NCI-H1417 (cell line): ENCODE results near the gene AGBL2.
"Not testable (repeated sequence)": the region's sequence is repeated elsewhere in the genome, so short reads cannot be mapped to it uniquely, and the experiment has no call there.

Experiments
- DNase-seq, 3 experiments: peaks; one replicate each; lab custom pipeline; 2025; lab: John Stamatoyannopoulos, UW

AGBL2 gene, protein sequence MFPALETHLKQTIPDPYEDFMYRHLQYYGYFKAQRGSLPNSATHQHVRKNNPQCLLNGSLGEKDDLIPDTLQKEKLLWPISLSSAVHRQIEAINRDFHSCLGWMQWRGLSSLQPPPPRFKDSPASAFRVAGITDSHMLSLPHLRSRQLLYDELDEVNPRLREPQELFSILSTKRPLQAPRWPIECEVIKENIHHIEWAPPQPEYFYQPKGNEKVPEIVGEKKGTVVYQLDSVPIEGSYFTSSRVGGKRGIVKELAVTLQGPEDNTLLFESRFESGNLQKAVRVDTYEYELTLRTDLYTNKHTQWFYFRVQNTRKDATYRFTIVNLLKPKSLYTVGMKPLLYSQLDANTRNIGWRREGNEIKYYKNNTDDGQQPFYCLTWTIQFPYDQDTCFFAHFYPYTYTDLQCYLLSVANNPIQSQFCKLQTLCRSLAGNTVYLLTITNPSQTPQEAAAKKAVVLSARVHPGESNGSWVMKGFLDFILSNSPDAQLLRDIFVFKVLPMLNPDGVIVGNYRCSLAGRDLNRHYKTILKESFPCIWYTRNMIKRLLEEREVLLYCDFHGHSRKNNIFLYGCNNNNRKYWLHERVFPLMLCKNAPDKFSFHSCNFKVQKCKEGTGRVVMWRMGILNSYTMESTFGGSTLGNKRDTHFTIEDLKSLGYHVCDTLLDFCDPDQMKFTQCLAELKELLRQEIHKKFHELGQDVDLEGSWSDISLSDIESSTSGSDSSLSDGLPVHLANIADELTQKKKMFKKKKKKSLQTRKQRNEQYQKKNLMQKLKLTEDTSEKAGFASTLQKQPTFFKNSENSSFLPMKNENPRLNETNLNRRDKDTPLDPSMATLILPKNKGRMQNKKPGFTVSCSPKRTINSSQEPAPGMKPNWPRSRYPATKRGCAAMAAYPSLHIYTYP

DNA sequence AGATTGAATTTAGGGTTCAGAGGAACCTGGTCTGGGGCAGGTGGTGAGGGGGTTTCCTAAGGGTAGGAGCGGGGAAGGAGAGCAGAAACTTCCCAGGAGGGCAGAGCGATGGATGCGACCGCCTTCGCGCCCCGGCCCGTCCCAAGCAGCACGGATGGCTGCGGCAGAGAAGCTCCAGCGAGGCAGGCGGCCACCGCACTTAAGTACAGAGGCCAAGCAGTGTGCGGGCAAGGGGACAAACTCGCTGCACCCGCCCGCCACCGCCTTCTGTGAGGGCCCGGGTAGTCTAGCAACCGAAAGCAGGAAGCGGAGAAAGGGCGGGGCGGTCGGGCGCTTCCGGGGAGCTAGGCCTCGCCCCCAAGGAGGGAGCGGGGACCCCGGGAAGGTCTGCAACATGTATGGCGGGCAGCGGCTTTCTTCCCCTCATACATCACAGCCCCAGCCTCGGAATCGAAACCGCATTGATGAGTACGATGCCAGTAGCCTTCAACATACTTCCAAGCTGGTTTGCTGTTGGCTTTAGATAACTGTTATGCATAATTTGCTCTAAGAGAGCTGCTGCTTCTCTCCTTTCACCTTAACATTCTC lies at the start of gene AGBL2:
Gene AGBL2, minus strand, starts transcription at position 288 of the 588 bp plus-strand sequence. CDS start 719 bp downstream, outside the sequence.
- peak; percentile 66 to 87 (median 77) for DNase-seq

DNA sequence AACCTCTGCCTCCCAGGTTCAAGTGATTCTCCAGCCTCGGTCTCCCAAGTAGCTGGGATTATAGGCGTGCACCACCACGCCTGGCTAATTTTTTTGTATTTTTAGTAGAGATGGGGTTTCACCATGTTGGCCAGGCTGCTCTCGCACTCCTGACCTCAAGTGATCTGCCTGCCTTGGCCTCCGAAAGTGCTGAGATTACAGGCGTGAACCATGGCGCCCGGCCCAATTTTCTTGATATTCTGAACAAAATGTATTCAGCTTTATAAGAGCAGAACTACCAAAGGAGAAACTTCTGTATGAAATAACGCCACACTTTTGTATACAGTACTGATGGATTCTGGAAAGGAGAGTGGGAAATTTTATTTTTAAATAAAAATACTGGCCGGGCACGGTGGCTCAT lies 44.1 kb upstream of the AGBL2 start:
- DNase-seq = not testable (repeated sequence)

DNA sequence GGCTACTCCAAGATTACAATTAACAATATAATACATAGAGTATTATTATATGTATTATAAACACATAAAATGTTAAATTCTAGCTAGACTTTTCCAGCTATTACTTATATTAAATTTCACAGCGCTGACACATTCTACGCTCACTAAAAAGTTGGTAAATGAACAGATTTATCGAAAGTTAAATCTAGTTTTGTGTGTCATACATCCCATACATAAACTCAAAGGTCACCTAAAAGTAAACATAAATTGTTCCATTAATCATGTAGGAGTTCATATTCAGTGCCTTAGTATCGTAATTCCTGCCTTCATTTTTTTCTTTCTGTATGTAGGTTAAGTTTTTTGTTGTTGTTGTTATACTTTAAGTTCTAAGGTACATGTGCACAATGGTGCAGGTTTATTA lies 41.0 kb upstream of the AGBL2 start:
- DNase-seq = no peak

DNA sequence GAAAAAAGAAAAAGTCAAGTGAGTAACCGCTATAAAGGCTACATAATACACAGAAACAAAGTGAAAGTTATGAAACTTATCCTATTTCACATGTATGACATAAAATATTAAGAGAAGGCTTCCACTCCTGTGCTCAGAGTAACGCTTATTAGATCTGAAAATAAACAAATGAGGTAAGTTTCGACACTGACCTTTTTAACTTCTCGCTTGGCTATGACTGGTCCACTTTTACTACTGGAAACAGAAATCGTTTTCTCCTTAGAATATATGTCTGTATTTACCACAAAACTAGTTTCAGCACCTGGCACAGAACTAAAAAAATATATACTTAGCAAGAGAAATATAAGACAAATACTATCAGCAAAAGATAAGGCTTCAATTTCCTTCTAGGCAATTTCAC lies 35.6 kb upstream of the AGBL2 start:
- no peak for DNase-seq

DNA sequence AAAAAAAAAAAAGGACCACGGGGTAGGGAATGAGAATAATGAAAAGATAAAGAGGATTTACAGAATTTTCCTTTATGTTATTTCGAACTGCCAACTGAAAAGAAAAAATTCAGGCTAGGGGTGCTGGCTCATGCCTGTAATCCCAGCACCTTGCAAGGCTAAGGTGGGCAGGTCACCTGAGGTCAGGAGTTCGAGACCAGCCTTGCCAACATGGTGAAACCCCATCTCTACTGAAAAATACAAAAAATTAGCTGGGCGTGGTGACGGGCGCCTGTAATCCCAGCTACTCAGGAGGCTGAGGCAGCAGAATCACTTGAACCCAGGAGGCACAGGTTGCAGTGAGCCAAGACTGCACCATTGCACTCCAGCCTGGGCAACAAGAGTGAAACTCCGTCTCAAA lies 27.3 kb upstream of the AGBL2 start:
- DNase-seq = not testable (repeated sequence)

DNA sequence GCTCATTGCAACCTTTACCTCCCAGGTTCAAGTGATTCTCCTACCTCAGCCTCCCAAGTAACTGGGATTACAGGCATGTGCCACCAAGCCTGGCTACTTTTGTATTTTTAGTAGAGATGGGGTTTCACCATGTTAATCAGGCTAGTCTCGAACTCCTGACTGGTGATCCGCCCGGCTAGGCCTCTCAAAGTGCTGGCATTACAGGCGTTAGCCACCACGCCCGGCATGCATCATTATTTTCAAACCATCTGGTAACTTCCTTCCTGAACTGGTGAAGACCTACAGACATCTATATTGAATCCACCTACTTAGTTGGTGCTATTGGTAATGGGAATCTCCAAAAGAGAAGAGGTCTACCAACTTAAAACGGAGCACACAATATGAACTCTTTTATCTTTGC lies 22.6 kb upstream of the AGBL2 start:
- DNase-seq = not testable (repeated sequence)

DNA sequence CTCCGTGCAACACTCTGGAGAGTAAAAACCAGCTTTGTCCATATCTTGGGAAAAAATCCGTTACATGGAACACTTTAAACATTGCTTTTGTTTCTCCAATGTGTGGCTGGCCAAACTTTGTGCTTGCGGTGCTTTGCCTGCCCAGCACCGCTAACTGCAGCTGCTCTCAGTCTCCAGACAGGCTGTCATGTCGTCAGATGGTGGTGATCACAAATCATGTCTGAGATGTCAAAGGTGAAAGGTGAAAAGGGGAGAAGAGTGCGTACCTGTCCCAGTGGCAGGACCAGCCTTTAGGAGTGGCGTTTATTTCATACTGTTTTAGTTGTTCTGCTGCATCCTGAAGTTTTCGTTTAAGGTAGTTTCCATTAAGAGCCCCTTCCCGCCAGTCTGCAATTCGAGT lies 17.1 kb upstream of the AGBL2 start:
- no peak for DNase-seq

DNA sequence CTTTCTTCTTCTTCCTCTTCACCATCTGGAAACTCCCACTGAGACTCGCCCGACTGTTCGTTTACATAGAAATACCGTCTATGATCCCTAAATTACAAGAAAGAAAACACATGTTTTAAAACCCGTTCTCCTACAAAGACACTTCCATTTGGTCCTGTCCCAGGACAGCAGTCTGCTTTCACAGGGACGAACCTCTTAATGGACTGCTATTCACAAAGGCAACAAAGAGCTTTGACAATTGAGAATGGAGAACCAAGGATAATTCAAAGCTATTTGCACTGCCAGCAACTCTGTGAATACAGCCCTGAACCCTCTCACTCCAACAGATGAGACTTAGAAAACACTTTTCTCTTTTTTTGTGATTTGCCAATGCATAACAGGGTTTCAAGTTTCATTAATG lies 16.3 kb upstream of the AGBL2 start:
- DNase-seq = no peak

DNA sequence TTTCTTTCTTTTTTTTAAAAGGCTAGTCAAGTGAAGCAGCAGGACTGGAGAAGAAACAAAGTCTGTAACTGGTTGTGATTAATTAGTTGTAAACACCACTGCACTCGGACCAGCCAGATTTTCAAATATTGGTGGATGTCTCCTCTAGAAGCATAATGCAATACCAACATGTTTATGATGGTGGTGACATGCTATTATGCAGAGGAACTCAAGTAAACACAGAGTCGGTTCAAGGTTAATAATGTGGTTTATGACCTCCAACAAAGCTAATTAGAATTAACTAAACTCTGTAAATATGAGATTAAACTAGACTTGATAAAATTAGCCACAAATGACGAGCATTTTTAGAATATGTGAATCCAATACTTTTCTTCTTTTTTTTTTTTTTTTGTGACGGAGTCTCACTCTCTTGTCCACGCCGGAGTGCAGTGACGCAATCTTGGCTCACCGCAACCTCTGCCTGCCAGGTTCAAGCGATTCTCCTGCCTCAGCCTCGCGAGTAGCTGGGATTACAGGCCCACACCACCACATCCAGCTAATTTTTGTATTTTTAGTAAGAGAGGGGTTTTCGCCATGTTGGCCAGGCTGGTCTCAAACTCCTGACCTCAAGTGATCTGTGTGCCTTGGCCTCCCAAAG lies 11.8 kb upstream of the AGBL2 start:
- no peak for DNase-seq

DNA sequence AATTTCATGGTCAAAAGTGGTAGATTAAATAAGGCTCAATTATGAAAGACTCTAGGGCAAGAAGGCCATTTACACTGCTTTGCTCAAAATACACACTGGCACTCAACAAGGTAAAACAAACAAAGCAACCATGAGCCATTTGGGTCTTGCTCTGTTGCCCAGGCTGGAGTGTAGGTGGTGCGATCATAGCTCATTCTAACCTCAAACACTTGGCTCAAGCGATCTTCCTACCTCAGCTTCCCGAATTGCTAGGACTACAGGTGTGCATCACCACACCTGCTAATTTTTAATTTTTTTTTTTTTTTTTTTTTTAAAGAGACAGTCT lies 10.9 kb upstream of the AGBL2 start:
- DNase-seq = no peak

DNA sequence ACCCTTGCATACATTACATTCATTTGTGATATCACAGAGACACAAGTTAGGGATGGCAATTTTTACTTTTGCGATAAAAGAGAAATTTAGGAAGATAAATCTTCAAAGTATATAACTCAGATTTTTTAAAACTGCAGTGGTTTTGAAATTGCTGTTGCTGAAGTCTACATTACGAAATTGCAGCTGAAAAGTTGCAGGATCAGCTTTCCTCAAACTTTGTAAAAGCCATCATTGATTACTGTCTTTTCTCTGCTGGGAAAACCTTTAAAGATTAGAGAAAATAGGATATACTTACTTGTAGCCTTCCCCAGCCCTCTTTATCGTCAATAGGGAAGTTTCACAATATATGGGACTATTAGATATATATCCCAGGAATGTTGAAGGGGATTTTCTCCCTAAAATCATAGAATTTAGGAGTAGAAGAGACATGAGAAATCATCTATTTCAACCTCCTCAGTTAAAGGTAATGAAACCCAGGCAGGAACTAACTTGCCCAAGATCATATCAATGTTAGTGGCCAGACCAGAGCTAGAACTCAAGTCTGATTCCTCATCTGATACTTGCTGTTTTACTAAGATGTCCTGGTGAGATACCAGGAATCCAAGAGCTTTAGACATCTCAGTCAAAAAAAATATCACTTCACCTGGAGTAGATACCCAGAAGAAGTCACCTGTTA lies 10.4 kb upstream of the AGBL2 start:
- no peak for DNase-seq

DNA sequence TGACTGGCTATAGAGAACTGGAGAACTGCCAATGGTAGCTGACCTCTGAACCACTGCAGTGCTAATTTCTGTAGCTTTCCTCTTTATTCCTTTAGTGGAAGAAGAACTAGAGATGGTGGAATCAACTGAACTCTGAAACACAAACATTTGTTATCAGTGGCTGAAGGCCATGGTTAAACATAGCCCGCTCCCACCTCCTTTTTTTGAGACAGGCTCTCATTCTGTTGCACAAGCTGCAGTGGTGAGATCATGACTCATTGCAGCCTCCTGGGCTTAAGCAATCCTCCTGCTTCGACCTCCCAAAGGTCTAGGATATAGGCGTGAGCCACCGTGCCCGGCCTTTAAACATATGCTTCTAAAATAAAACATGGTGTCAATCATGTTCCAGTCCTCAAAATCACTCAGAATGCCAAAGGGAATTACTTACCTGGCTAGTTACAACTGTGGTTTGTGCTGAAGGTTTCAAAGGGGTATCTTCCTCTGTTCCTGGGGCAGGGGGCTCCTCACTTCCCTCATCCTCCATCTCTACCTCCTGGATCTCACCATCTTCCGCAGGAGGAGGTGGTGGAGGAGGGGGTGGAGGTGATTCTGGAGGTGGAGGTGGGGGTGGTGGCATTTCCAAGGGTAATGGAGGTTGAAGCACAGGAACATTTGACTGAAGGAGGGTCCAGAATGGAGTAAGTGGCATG lies 9.0 kb upstream of the AGBL2 start:
- no peak for DNase-seq

DNA sequence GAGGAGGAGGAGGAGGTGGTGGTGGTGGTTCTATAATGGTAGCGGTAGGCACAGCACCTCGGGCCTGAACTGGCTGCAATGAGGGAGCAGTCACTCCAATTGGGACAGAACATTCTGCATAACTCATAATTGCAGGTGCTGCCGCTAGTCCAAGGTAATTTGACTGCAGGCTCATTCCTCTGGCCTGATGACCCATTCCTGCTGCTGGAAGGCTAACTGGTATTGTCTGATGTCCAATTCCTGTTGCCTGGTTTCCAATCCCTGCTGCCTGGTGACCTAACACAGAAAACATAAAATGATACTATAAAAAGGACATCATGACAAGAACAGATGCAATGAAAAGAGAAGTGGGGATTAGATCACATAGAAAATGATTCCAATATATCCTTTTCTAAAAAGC lies 7.9 kb upstream of the AGBL2 start:
- no peak for DNase-seq

DNA sequence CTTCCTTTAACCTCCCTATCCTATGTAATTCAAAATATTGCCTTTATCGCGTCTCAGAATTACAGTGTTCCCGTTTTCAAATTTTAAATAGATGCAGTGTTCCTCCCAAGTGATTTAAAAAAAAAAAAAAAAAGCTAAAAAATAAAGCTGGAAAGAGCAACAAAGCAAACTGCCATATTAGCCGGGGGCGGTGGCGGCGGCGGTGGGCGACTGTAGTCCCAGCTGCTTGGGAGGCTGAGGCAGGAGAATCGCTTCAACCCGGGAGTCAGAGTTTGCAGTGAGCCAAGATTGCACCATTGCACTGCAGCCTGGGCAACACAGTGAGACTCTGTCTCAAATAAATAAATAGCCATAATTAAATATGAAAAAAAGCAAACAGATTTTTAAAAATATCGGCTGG lies 5.5 kb upstream of the AGBL2 start:
- no peak for DNase-seq

DNA sequence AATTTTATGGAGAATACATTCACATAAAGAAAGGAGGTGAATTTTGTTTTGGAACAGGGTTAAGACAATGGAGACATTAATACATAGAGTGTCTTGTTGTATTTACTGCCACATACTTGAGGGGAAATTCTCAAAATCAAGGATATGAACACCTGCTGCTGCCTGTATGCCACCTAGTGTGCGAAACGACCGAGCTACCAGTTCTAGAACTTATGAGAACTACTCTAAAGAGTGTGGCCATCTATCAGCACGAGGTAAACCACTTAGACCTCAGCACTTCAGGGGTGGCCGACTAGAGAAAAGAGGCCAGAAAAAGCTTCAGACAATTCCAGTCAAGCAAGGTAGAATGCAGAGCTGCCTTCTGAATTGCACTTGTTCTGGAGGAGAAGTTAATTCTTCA lies 1.5 kb upstream of the AGBL2 start:
- DNase-seq = no peak

DNA sequence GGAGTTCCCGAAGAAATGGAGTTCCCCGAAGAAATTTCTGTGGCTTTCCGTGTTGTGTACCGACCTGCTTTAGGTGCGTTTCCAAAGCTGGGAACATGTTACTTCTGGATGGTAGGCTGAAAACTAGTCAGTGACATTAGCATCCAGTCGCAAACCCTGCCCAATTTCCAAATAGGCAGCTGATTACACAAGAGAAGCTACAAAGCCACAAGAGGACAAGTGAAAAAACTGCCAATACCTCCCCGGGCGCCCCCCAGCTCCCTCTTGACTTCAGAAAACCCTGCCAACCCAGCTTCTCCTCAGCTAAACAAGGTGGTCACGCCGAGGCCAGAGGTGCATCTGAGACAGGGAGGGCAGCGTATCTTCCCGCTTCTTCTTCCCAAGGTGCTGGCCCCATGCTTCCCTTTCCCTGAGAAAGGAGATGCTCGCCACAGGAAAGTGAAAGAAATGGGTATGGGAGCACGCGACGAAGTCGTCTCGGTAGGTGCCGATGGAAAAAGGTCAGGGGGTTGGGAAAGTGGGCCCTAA lies 551 bp downstream of the AGBL2 start:
- DNase-seq = peak in 2 of 3 experiments; percentile 59 to 74

DNA sequence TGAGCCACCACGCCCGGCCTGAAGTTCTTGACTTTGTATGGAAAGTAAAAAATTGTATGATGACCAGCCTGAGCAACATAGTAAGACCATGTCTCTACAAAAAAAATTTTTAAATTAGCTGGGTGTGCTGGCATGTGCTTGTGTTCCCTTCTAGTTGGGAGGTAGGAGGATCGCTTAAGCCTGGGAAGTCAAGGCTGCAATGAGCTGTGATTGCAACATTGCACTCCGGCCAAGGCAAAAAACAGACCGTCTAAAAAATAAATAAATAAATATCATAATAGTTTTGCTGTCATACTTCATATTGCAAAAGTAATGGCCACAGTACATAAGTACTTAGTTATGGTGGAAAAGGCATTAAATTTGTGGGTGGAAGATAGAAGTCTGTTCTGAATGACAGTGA lies 3.4 kb downstream of the AGBL2 start:
- no peak for DNase-seq

DNA sequence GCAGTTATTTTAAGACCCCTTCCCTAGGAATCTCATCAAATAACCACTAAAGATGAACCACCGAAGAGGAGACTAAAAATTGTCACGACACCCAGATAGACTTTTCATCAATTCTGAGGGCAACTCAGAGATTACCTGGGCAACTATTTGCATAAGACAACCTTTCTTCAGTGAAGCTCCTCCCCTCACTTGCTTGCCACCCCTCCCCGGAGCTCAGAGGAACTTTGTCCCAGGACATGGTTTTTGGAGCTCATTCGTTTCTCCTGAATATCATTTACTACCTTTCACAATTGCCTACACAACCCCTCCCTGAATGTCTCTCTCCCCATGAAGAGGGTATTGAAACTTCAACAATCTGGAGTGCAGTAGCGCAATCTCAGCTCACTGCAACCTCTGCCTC lies 3.9 kb downstream of the AGBL2 start:
- DNase-seq = no peak

DNA sequence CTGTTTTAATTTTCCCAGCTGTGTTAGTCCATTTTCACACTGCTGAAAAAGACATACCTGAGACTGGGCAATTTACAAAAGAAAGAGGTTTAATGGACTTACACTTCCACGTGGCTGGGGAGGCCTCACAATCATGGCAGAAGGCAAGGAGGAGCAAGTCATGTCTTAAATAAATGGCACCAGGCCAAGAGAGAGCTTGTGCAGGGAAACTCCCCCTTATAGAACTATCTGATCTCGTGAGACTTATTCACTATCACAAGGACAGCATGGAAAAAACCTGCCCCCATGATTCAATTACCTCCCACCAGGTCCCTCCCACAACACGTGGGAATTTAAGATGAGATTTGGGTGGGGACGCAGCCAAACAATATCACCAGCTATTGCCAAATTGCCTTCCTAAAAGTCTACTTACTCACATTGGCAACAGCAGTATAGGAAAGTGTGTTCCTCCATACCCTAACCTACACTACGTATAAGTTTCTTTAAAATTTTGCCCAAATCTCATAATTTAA lies 7.8 kb downstream of the AGBL2 start:
- DNase-seq = not testable (repeated sequence)

DNA sequence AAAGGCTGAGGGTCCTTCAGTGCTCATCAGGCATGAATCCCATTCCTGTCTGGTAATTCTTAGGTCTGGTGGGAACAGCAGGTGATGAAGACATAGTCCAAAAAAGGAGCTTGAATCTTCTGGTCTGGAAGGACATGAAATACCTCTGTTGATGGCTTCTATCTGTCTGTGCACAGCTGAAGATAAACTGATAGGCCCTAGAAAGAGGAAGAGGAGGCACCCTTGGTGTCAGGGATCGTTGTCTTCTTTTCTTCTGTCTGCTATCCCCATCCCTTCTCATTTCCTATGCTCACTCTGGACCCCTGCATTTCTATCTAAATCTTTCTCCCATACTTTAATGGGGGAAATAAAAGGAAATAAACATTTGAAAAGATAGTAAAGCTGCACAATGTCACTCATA lies 9.4 kb downstream of the AGBL2 start:
- DNase-seq = no peak

DNA sequence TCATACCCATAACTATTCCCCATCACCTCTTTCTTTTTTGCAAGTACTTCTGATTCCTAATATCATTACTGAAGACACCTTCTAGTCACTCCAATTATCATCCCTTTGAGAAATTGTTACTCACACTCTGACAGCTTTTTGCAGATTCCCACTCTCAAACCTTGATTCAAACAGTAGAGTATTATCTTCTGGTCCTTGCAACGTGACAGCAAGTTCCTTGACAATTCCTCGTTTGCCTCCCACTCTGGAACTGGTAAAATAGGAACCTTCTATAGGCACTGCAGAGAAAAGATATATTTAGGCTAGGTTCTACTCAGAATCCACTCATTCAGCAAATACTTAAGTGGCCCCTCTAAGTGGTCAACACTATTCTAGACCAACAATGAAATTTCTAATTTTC lies 23.2 kb downstream of the AGBL2 start:
- no peak for DNase-seq
